HuH-7 (cell line): ENCODE data around the gene GNG8.
A peak's percentile ranks its signal among the peaks of the same experiment; 100 is the strongest.
"Not testable (repeated sequence)": the region's sequence is repeated elsewhere in the genome, so short reads cannot be mapped to it uniquely, and the experiment has no call there.

Source experiments
- DNase-seq: peaks from one replicate; pipeline ENCODE4 v3.0.0; 2011; ENCODE audit warnings: low spot score

The GNG8 gene

GRCh38 chr19:46646402-46646801 is 10.4 kb upstream of the GNG8 start:
- no peak for DNase-seq

- DNase-seq = no peak
Measured at GRCh38 chr19:46644720-46645119, 8.7 kb upstream of the GNG8 start.

- no peak for DNase-seq
Measured at GRCh38 chr19:46640656-46641055, 4.7 kb upstream of the GNG8 start.

- DNase-seq = no peak
Measured at GRCh38 chr19:46639358-46640182, 3.6 kb upstream of the GNG8 start.

- no peak for DNase-seq
Measured at GRCh38 chr19:46637224-46637623, 1.2 kb upstream of the GNG8 start.

GRCh38 chr19:46634656-46635218 is 1.3 kb downstream of the GNG8 start:
- no peak for DNase-seq

- peak; percentile 73 for DNase-seq
Measured at GRCh38 chr19:46634045-46634655, 1.9 kb downstream of the GNG8 start.

GRCh38 chr19:46633130-46633529 is 2.9 kb downstream of the GNG8 start:
- DNase-seq = no peak

- DNase-seq = no peak
Measured at GRCh38 chr19:46631481-46631880, 4.5 kb downstream of the GNG8 start.

- no peak for DNase-seq
Measured at GRCh38 chr19:46630586-46631205, 5.3 kb downstream of the GNG8 start.

GRCh38 chr19:46629546-46630025 is 6.4 kb downstream of the GNG8 start:
- DNase-seq = no peak

GRCh38 chr19:46628970-46629369 is 7.0 kb downstream of the GNG8 start:
- not testable (repeated sequence) for DNase-seq

- DNase-seq = no peak
Measured at GRCh38 chr19:46626446-46626845, 9.6 kb downstream of the GNG8 start.

- DNase-seq = no peak
Measured at GRCh38 chr19:46625731-46626130, 10.3 kb downstream of the GNG8 start.

GRCh38 chr19:46624958-46625661 is 10.9 kb downstream of the GNG8 start, which contains the start of gene PTGIR:
TSS of gene PTGIR (minus strand) at chr19:46625089. CDS start at chr19:46624225, 864 bp downstream.
- DNase-seq = no peak

GRCh38 chr19:46623915-46624502 is 12.0 kb downstream of the GNG8 start:
- no peak for DNase-seq

GRCh38 chr19:46622118-46622446 is 13.9 kb downstream of the GNG8 start:
- no peak for DNase-seq

GRCh38 chr19:46621191-46622117 is 14.5 kb downstream of the GNG8 start:
- DNase-seq = no peak

GRCh38 chr19:46620716-46621115 is 15.3 kb downstream of the GNG8 start:
- DNase-seq = no peak

- no peak for DNase-seq
Measured at GRCh38 chr19:46620267-46620666, 15.7 kb downstream of the GNG8 start.
